Naive thymus-derived CD4-positive, alpha-beta T cell (primary cell): ENCODE measurements around the gene SLC5A2. TPM values are rescaled to one million over a fixed set of nuclear protein-coding genes. Genes with fewer than 3 reads are reported as not detected.

ENCODE experiments used
- ATAC-seq: fragments of 150-1000 bp; cut with Tn5 transposase; 2 replicates; pipeline ENCODE4 v1.10.0; 2021; ENCODE audit warnings: mild to moderate bottlenecking, moderate library complexity
- CTCF ChIA-PET: fragments of 350-600 bp; sonication (Branson Sonifier 250); formaldehyde crosslinking; loops from one replicate; lab custom pipeline; 2021; ENCODE audit warnings: antibody characterized with exemption; lab: Charles Lee
- POLR2A ChIA-PET: fragments of 350-600 bp; sonication (Branson Sonifier 250); formaldehyde crosslinking; loops from one replicate; lab custom pipeline; 2021; ENCODE audit warnings: antibody characterized with exemption, inconsistent platforms; lab: Charles Lee
- DNase-seq, 9 donors: peaks; one replicate each; pipeline versions ENCODE4 v3.0.0 to v3.0.0-alpha.2; 2020 to 2022; ENCODE audit warnings: mixed read lengths in 1 of 9
- H3K27ac ChIP-seq: one replicate; pipeline ENCODE4 v1.7.0; 2013; ENCODE audit warnings: mild to moderate bottlenecking, low read depth, low read length, moderate library complexity
- H3K27me3 ChIP-seq, 2 donors: one replicate each; pipeline ENCODE4 v1.7.0; 2013; ENCODE audit warnings: low read length in 2 of 2, mild to moderate bottlenecking in 2 of 2, moderate library complexity in 2 of 2; ENCODE audit not compliant: control insufficient read depth in 2 of 2, insufficient read depth in 2 of 2
- H3K36me3 ChIP-seq, 3 experiments: 1 replicate in 2 of 3; 2 replicates in 1 of 3; pipeline ENCODE4 v1.7.0; 2013; ENCODE audit warnings: low read length in 3 of 3, mild to moderate bottlenecking in 3 of 3, moderate library complexity in 1 of 3; ENCODE audit not compliant: insufficient read depth in 3 of 3, control insufficient read depth in 2 of 3
- H3K4me1 ChIP-seq, 2 donors: one replicate each; pipeline ENCODE4 v1.7.0; 2013; ENCODE audit warnings: low read length in 2 of 2, mild to moderate bottlenecking in 2 of 2, moderate library complexity in 1 of 2; ENCODE audit not compliant: control insufficient read depth in 2 of 2, insufficient read depth in 2 of 2
- H3K4me3 ChIP-seq: 2 replicates; pipeline ENCODE4 v1.7.0; 2013; ENCODE audit warnings: mild to moderate bottlenecking, low read length
- H3K9me3 ChIP-seq, 3 experiments: 1 replicate in 2 of 3; 2 replicates in 1 of 3; pipeline ENCODE4 v1.7.0; 2013; ENCODE audit warnings: low read length in 3 of 3; ENCODE audit not compliant: control insufficient read depth in 2 of 3
- H3K27ac Mint-ChIP-seq, 9 donors: one replicate each; pipeline ENCODE4 v1.8.0; 2020 to 2022; ENCODE audit warnings: mixed read lengths in 9 of 9, mild to moderate bottlenecking in 8 of 9, moderate library complexity in 5 of 9, inconsistent platforms in 2 of 9
- H3K27me3 Mint-ChIP-seq, 5 donors: one replicate each; pipeline ENCODE4 v1.8.0; 2021 to 2022; ENCODE audit warnings: mixed read lengths in 5 of 5, mild to moderate bottlenecking in 1 of 5
- H3K36me3 Mint-ChIP-seq, 5 donors: one replicate each; pipeline ENCODE4 v1.8.0; 2020 to 2022; ENCODE audit warnings: mixed read lengths in 5 of 5, mild to moderate bottlenecking in 3 of 5, inconsistent platforms in 1 of 5
- H3K4me1 Mint-ChIP-seq, 7 donors: one replicate each; pipeline ENCODE4 v1.8.0; 2020 to 2022; ENCODE audit warnings: mixed read lengths in 7 of 7, mild to moderate bottlenecking in 3 of 7, inconsistent platforms in 1 of 7
- H3K4me3 Mint-ChIP-seq, 10 donors: one replicate each; pipeline ENCODE4 v1.8.0; 2020 to 2022; ENCODE audit warnings: mild to moderate bottlenecking in 10 of 10, mixed read lengths in 10 of 10, moderate library complexity in 6 of 10, inconsistent platforms in 2 of 10
- H3K9me3 Mint-ChIP-seq, 11 donors: one replicate each; pipeline ENCODE4 v1.8.0; 2020 to 2022; ENCODE audit warnings: mixed read lengths in 11 of 11, mild to moderate bottlenecking in 4 of 11, inconsistent platforms in 1 of 11, moderate library complexity in 1 of 11
- intact Hi-C, 2 donors: fragments of 100-400 bp; cut with micrococcal nuclease; formaldehyde crosslinking; loops; one replicate each; pipeline ENCODE4 v1.15.1; 2023
- polyA plus RNA-seq, 2 donors: library from polyadenylated mRNA; unstranded; fragments of 300-500 nt; fragmentation: Illumina TruSeq; gene quantifications; one replicate each; pipeline ENCODE4 v1.2.3, GENCODE V29; 2021
- total RNA-seq, 6 experiments: library from RNA in 5 of 6; stranded (reverse) in 5 of 6; gene quantifications; 1 replicate in 5 of 6; 2 replicates in 1 of 6; pipeline ENCODE4 v1.2.3 and lab custom pipeline; 2021 to 2026

Gene SLC5A2
- total and polyA plus RNA-seq, 7 experiments from 2014 or later: 0.12 to 5.5 (median 3.3) TPM

DNA sequence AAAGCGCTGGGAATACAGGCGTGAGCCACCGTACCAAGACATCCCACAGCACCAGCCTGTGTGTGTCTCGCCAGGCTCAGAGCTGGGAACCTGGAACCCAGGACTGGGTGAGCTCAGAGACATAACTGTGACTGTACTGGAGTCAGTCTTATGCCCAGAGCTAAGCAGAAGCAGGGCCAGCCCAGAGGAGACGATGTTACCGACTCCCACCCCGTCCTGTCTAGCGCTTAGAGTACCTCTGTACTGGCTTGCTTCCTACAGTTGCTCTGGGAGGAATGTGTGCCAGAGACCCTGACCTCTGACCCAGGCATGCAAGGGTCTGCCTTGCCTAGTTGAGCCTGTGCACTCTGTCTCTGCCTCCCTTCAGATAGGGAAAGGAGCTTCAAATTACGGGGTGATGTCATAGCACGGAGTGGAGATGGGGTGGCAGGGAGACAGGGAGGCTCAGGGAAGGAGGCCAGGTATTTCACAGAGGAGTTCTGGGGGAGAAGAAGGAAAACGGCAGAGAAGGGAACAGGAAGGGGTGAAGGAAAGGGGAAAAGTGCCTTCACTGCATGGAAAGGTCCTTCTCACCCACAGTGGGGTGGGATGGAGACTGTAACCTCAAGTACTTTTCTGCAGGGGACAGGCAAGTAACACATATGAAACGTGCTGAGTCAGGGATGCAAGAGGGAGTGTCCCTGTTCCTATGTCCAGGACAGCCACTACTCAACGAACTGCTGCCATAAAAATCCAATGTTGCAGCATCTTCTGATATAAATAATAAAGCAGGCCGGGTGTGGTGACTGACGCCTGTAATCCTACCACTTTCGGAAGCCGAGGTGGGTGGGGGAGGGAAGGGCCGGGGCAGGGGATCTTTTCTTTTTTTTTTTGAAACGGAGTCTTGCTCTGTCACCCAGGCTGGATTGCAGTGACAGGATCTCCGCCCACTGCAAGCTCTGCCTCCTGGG is 29.4 kb upstream of the SLC5A2 start:
- ChIA-PET POLR2A (interaction anchor here (0.6 to 1.0 kb wide), 2 partner anchors 25 to 264 kb away, joined by 3 read pairs; no protein-coding TSS in a partner anchor), CTCF (interaction anchor here (1.3 kb wide), 1 partner anchor 471 kb away, joined by 3 read pairs; no protein-coding TSS in a partner anchor)
- no peak overlapping the region for H3K4me3 ChIP-seq
- no peaks in the 10 kb centered on the region for H3K27me3 ChIP-seq
- peaks cover 0 to 9% (median 0%) of the 10 kb centered on the region in 5 donors for H3K36me3 Mint-ChIP-seq
- intact Hi-C loops: no loop called here
- peaks cover 22 to 57% (median 46%) of the 10 kb centered on the region in 7 donors for H3K4me1 Mint-ChIP-seq
- no peaks in the 10 kb centered on the region for H3K36me3 ChIP-seq
- peaks cover 23 to 29% of the 10 kb centered on the region in 2 donors for H3K4me1 ChIP-seq
- H3K27ac ChIP-seq: no peak overlapping the region
- H3K9me3 ChIP-seq: no peaks in the 10 kb centered on the region
- H3K27ac Mint-ChIP-seq: peak overlapping the region in 8 of 9 donors; percentile 10 to 76 (median 44)
- H3K27me3 Mint-ChIP-seq: no peaks in the 10 kb centered on the region
- DNase-seq: no peak
- peaks cover 0 to 2% (median 0%) of the 10 kb centered on the region in 11 donors for H3K9me3 Mint-ChIP-seq
- no peak overlapping the region for H3K4me3 Mint-ChIP-seq
- ATAC-seq: peak; percentile 48

DNA sequence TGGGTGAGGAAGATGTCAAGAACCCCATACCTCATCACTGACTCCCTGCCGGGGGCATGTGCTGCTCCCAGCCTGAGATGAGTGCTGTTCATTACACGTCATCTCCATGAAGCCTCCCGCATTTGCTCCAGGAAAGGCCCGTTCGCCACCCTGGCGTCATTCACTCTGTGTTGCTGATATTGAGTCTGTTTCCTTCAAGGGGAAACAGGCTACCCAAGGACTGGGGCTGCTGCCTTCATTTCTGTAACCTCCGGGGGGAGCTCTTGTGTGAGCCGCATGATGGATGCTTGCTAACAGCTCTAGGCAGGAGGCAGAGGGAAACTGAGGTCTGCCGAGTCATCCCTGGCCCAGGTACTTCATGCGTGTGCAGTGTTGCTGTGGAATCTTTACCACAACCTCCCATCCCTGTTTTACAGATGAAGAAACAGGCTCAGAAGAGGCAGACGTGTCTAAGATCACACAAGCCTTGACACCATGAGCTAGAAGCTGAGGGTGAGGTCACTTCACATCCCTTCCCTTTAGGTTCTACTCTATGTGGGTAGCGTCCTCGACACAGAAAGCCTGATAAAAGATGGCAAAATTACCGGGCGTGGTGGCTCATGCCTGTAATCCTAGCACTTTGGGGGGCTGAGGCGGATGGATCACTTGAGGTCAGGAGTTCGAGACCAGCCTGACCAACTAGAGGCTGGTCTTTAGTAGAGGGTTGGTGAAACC is 27.2 kb upstream of the SLC5A2 start:
- Histone ChIP-seq H3K4me1 (peaks cover 31 to 37% of the 10 kb centered on the region in 2 donors), H3K27ac (no peak overlapping the region), H3K4me3 (no peak overlapping the region), H3K36me3 (no peaks in the 10 kb centered on the region), H3K27me3 (no peaks in the 10 kb centered on the region), H3K9me3 (no peaks in the 10 kb centered on the region)
- ChIA-PET POLR2A (interaction anchor here (0.6 to 1.9 kb wide), 7 partner anchors 21 to 414 kb away, joined by 3 to 8 read pairs (median 3); partner anchors contain the start of genes FUS, RUSF1, ZNF646 and ZNF668), CTCF (interaction anchor here (0.5 to 1.3 kb wide), 3 partner anchors 30 to 413 kb away, joined by 3 to 5 read pairs (median 4); no protein-coding TSS in a partner anchor)
- Mint-ChIP-seq H3K4me1 (peaks cover 28 to 63% (median 55%) of the 10 kb centered on the region in 7 donors), H3K36me3 (peaks cover 0 to 9% (median 0%) of the 10 kb centered on the region in 5 donors), H3K9me3 (peaks cover 0 to 2% (median 0%) of the 10 kb centered on the region in 11 donors), H3K4me3 (peak overlapping the region in 9 of 10 donors; percentile 12 to 88 (median 34)), H3K27ac (peak overlapping the region; percentile 50 to 88 (median 62)), H3K27me3 (no peaks in the 10 kb centered on the region)
- ATAC-seq: no peak
- intact Hi-C loops: loop anchor here (5.0 kb wide), 2 partner anchors 253 to 758 kb away; partner anchors contain the start of genes PYCARD (in 1 of the 2) and SRCAP (in 1 of the 2)
- peak in 2 of 9 donors; percentile 31 to 32 for DNase-seq

DNA sequence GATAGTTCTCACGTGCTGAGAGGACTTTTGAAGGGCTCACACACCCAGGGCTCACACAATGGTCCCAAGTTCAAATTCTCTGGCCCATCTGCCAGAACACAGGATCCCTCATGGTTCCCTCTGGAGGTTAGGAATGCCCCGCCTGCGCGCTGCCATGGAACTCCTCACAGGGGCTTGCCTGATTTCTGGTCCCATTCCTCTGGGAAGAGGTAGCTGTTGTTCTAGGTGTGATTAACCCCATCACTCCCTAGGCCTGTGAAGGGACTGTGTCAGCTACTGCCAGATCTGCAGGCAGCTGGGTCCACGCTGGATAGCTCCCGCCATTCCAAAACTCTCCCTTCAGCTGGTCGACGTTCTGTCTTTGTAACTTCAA is 25.9 kb upstream of the SLC5A2 start:
- peaks cover 0 to 4% (median 0%) of the 10 kb centered on the region in 3 experiments for H3K36me3 ChIP-seq
- H3K27ac ChIP-seq: peak overlapping the region; percentile 16
- no peaks in the 10 kb centered on the region for H3K27me3 Mint-ChIP-seq
- peaks cover 32 to 37% of the 10 kb centered on the region in 2 donors for H3K4me1 ChIP-seq
- POLR2A ChIA-PET: interaction anchor here (0.8 to 5.2 kb wide), 7 partner anchors 19 to 412 kb away, joined by 3 to 69 read pairs (median 6); partner anchors contain the start of genes FUS, KAT8, RUSF1 and ZNF646
- no peaks in the 10 kb centered on the region for H3K27me3 ChIP-seq
- H3K4me1 Mint-ChIP-seq: peaks cover 30 to 60% (median 55%) of the 10 kb centered on the region in 7 donors
- ATAC-seq: no peak
- intact Hi-C loops: loop anchor here (5.0 kb wide), 2 partner anchors 255 to 760 kb away; partner anchors contain the start of genes PYCARD (in 1 of the 2) and SRCAP (in 1 of the 2)
- CTCF ChIA-PET: interaction anchor here (0.7 to 3.4 kb wide), 3 partner anchors 14 to 1007 kb away, joined by 5 to 11 read pairs (median 6); partner anchors contain the start of gene ZNF843
- DNase-seq: no peak
- no peaks in the 10 kb centered on the region for H3K9me3 ChIP-seq
- H3K4me3 ChIP-seq: no peak overlapping the region
- H3K4me3 Mint-ChIP-seq: peak overlapping the region in 6 of 10 donors; percentile 21 to 96 (median 91)
- H3K36me3 Mint-ChIP-seq: peaks cover 0 to 9% (median 0%) of the 10 kb centered on the region in 5 donors
- H3K27ac Mint-ChIP-seq: peak overlapping the region in 5 of 9 donors; percentile 17 to 59 (median 36)
- H3K9me3 Mint-ChIP-seq: peaks cover 0 to 2% (median 0%) of the 10 kb centered on the region in 11 donors

- intact Hi-C loops: loop anchor here (2.0 to 5.0 kb wide), 7 partner anchors 243 to 799 kb away; partner anchors contain the start of genes BCKDK (in 2 of the 2), BCL7C (in 1 of the 2), FBRS (in 1 of the 2) and PHKG2 (in 1 of the 2)
- H3K27me3 ChIP-seq: no peaks in the 10 kb centered on the region
- peaks cover 32 to 37% of the 10 kb centered on the region in 2 donors for H3K4me1 ChIP-seq
- H3K27ac ChIP-seq: peak overlapping the region; percentile 95
- ATAC-seq (no peak), DNase-seq (peak; percentile 34 to 67 (median 56))
- ChIA-PET CTCF (interaction anchor here (0.6 to 3.4 kb wide), 7 partner anchors 15 to 613 kb away, joined by 3 to 11 read pairs (median 3); partner anchors contain the start of genes ZNF267 and ZNF843), POLR2A (interaction anchor here (0.6 to 5.2 kb wide), 23 partner anchors 8 to 536 kb away, joined by 3 to 69 read pairs (median 5); partner anchors contain the start of genes FUS, KAT8, RUSF1 and STX4)
- peaks cover 0 to 14% (median 0%) of the 10 kb centered on the region in 3 experiments for H3K36me3 ChIP-seq
- peak overlapping the region; percentile 88 to 96 (median 94) for H3K4me3 Mint-ChIP-seq
- peaks cover 0 to 11% (median 4%) of the 10 kb centered on the region in 5 donors for H3K36me3 Mint-ChIP-seq
- no peaks in the 10 kb centered on the region for H3K9me3 ChIP-seq
- peak overlapping the region; percentile 87 for H3K4me3 ChIP-seq
- H3K9me3 Mint-ChIP-seq: peaks cover 0 to 2% (median 0%) of the 10 kb centered on the region in 11 donors
- no peaks in the 10 kb centered on the region for H3K27me3 Mint-ChIP-seq
- H3K4me1 Mint-ChIP-seq: peaks cover 30 to 56% (median 52%) of the 10 kb centered on the region in 7 donors
- peak overlapping the region; percentile 93 to 99 (median 98) for H3K27ac Mint-ChIP-seq
Measured at GRCh38 chr16:31458073-31458843, 24.7 kb upstream of the SLC5A2 start.
